Upper lobe of right lung (tissue), 1 donor: ENCODE data around the gene PLA2G4A. TPM values are rescaled to one million over a fixed set of nuclear protein-coding genes. Genes with fewer than 3 reads are reported as not detected.

ENCODE experiments used
- ATAC-seq: fragments of 200-7000 bp; cut with Tn5 transposase; one replicate; pipeline ENCODE4 v1.9.1; 2020; ENCODE audit warnings: mild to moderate bottlenecking, moderate library complexity
- DNase-seq: peaks from one replicate; pipeline ENCODE4 v3.0.0-alpha.2; 2020
- H3K27ac ChIP-seq: fragments of 200-600 bp; one replicate; pipeline ENCODE4 v1.8.0; 2022
- H3K27me3 ChIP-seq: fragments of 200-600 bp; one replicate; pipeline ENCODE4 v1.8.0; 2022; ENCODE audit warnings: mild to moderate bottlenecking
- H3K36me3 ChIP-seq: fragments of 200-600 bp; one replicate; pipeline ENCODE4 v1.8.0; 2022
- H3K4me1 ChIP-seq: fragments of 200-600 bp; one replicate; pipeline ENCODE4 v1.8.0; 2022
- H3K4me3 ChIP-seq: fragments of 200-600 bp; one replicate; pipeline ENCODE4 v1.8.0; 2022; ENCODE audit warnings: mild to moderate bottlenecking
- H3K9me3 ChIP-seq: fragments of 200-600 bp; one replicate; pipeline ENCODE4 v1.8.0; 2022
- CTCF ChIP-seq: fragments of 200-600 bp; IDR thresholded peaks from one replicate; pipeline ENCODE4 v1.8.0; 2022; ENCODE audit warnings: antibody characterized with exemption
- intact Hi-C: fragments of 100-400 bp; cut with DNase I; formaldehyde crosslinking; loops from one replicate; pipeline ENCODE4 v1.11.0; 2022
- long read RNA-seq: library from polyadenylated mRNA; unstranded; transcript quantifications from one replicate; pipeline ENCODE4 v2.0.0, GENCODE V29; 2021
- total RNA-seq: library from RNA; stranded (reverse); fragmentation: NEBNext Ultra II Directional; extraction: Animal tissue kit (Norgen Biotek cat#: 25700); gene quantifications from one replicate; pipeline ENCODE4 v1.2.1, GENCODE V29; 2021
- donor health status: DM: no; HTN: yes; CAD: no; lungs with severe emphysema.

Gene PLA2G4A
- total RNA-seq, result 10.7 TPM
- long read RNA-seq, transcript PLA2G4A-201 (18 exons, 2,875 nt), result major isoform, 14 of 16 reads
- long read RNA-seq, partial matches to known transcripts, result 0 of 16 reads
- long read RNA-seq, other reads (novel, unspliced or antisense), result 2 of 16 reads

- DNase-seq, result peak; percentile 73
- Histone ChIP-seq H3K9me3 (no peaks in the 10 kb centered on the region), H3K27me3 (no peaks in the 10 kb centered on the region), H3K27ac (peak within 1 kb of the TSS; percentile 86), H3K4me1 (no peaks in the 10 kb centered on the region), H3K4me3 (peak within 1 kb of the TSS; percentile 81), H3K36me3 (no peaks in the 10 kb centered on the region)
- peak; percentile 96 for ATAC-seq
- no peak for TF ChIP-seq CTCF
- intact Hi-C loops, result no loop called here
Observed at GRCh38 chr1:186828611-186829454, at the start of gene PLA2G4A. TSS of gene PLA2G4A (plus strand) at chr1:186828949. CDS start at chr1:186854355, 25,406 bp downstream.

- ATAC-seq (no peak), DNase-seq (no peak)
- intact Hi-C loops, result no loop called here
- no peaks in the 10 kb centered on the region for H3K4me1 ChIP-seq
- TF ChIP-seq CTCF, result no peak
- H3K27ac ChIP-seq, result no peak overlapping the region
- H3K27me3 ChIP-seq, result no peaks in the 10 kb centered on the region
- no peaks in the 10 kb centered on the region for H3K9me3 ChIP-seq
- no peaks in the 10 kb centered on the region for H3K36me3 ChIP-seq
- H3K4me3 ChIP-seq, result no peak overlapping the region
Observed at GRCh38 chr1:186780076-186780475, 48.7 kb upstream of the PLA2G4A start.

GRCh38 chr1:186781730-186782129, 47.0 kb upstream of the PLA2G4A start:
- no peaks in the 10 kb centered on the region for H3K36me3 ChIP-seq
- H3K9me3 ChIP-seq, result no peaks in the 10 kb centered on the region
- H3K27ac ChIP-seq, result no peak overlapping the region
- no peaks in the 10 kb centered on the region for H3K27me3 ChIP-seq
- TF ChIP-seq CTCF, result no peak
- no peaks in the 10 kb centered on the region for H3K4me1 ChIP-seq
- no peak overlapping the region for H3K4me3 ChIP-seq
- DNase-seq, result no peak
- ATAC-seq, result no peak
- intact Hi-C loops, result no loop called here

GRCh38 chr1:186782791-186783190, 46.0 kb upstream of the PLA2G4A start:
- no peaks in the 10 kb centered on the region for H3K4me1 ChIP-seq
- no peaks in the 10 kb centered on the region for H3K9me3 ChIP-seq
- no peak overlapping the region for H3K27ac ChIP-seq
- DNase-seq (no peak), ATAC-seq (no peak)
- no peak overlapping the region for H3K4me3 ChIP-seq
- no peaks in the 10 kb centered on the region for H3K27me3 ChIP-seq
- no peak for TF ChIP-seq CTCF
- H3K36me3 ChIP-seq, result no peaks in the 10 kb centered on the region
- intact Hi-C loops, result no loop called here

- no peak overlapping the region for H3K27ac ChIP-seq
- ATAC-seq (no peak), DNase-seq (no peak)
- H3K36me3 ChIP-seq, result no peaks in the 10 kb centered on the region
- no peaks in the 10 kb centered on the region for H3K27me3 ChIP-seq
- no peaks in the 10 kb centered on the region for H3K4me1 ChIP-seq
- no peak overlapping the region for H3K4me3 ChIP-seq
- TF ChIP-seq CTCF, result no peak
- H3K9me3 ChIP-seq, result no peaks in the 10 kb centered on the region
- intact Hi-C loops, result no loop called here
Observed at GRCh38 chr1:186783193-186783592, 45.6 kb upstream of the PLA2G4A start.
